Endothelial cell of umbilical vein (primary cell): Measurements from ENCODE around the gene LIPA. TPM values are rescaled to one million over a fixed set of nuclear protein-coding genes. Genes with fewer than 3 reads are reported as not detected.

ENCODE experiments used
- BruUV-seq: library from RNA; stranded (reverse); fragments of 400-500 nt; replicated peaks from 2 replicates; lab custom pipeline; 2021; lab: Mats Ljungman, UMichigan
- CTCF ChIA-PET: fragments of 300-600, 350-600 bp; sonication (Branson Sonifier 250); formaldehyde crosslinking; loops from one replicate; lab custom pipeline; 2021; ENCODE audit warnings: antibody characterized with exemption, inconsistent platforms; lab: Charles Lee
- POLR2A ChIA-PET: fragments of 300-600, 350-600 bp; sonication (Branson Sonifier 250); formaldehyde crosslinking; loops from one replicate; lab custom pipeline; 2021; ENCODE audit warnings: antibody characterized with exemption, inconsistent platforms; lab: Charles Lee
- DNase-seq: peaks from one replicate; pipeline ENCODE4 v3.0.0-alpha.2; 2011; ENCODE audit warnings: low read depth, low spot score
- FAIRE-seq: peaks from 2 replicates; lab custom pipeline; 2011; peaks lifted over from hg19 to GRCh38; lab: Jason Lieb, UNC
- H2AFZ ChIP-seq: 2 replicates; pipeline ENCODE4 v1.6.0; 2012; ENCODE audit warnings: low read depth, low read length, control low read depth, inconsistent platforms
- H3K27ac ChIP-seq: 2 replicates; pipeline ENCODE4 v1.5.1; 2011; ENCODE audit warnings: low read depth, mild to moderate bottlenecking, control low read depth, low read length, moderate library complexity; ENCODE audit not compliant: insufficient read depth
- H3K27me3 ChIP-seq, 2 experiments: 2 replicates each; pipeline versions ENCODE4 v1.6.0 to v1.6.1; 2011; ENCODE audit warnings: low read length in 2 of 2, mixed read lengths in 1 of 2; ENCODE audit not compliant: control insufficient read depth in 2 of 2, insufficient read depth in 2 of 2
- H3K36me3 ChIP-seq, 2 experiments: 2 replicates in 1 of 2; 3 replicates in 1 of 2; pipeline ENCODE4 v1.5.1; 2011; ENCODE audit warnings: low read length in 2 of 2, mild to moderate bottlenecking in 1 of 2, moderate library complexity in 1 of 2; ENCODE audit not compliant: control insufficient read depth in 2 of 2, insufficient read depth in 2 of 2; ENCODE audit errors: extremely low read depth in 1 of 2
- H3K4me1 ChIP-seq: 3 replicates; pipeline ENCODE4 v1.5.1; 2011; ENCODE audit warnings: mild to moderate bottlenecking, low read length; ENCODE audit not compliant: control insufficient read depth, insufficient read depth; ENCODE audit errors: extremely low read depth
- H3K4me2 ChIP-seq: 2 replicates; pipeline ENCODE4 v1.6.1; 2011; ENCODE audit warnings: low read length, control low read depth, mixed read lengths; ENCODE audit not compliant: insufficient read depth
- H3K4me3 ChIP-seq, 3 experiments: fragments of 200-600 bp in 1 of 3; sonication (generic), shearing (Covaris generic) in 1 of 3; replicated peaks in 1 of 3; 2 replicates each; pipeline ENCODE4 v1.5.1; 2011 to 2016; ENCODE audit warnings: control low read depth in 3 of 3, low read length in 3 of 3, mild to moderate bottlenecking in 2 of 3, inconsistent platforms in 1 of 3, low read depth in 1 of 3, moderate library complexity in 1 of 3; ENCODE audit not compliant: insufficient read depth in 1 of 3
- H3K79me2 ChIP-seq: 2 replicates; pipeline ENCODE4 v1.6.0; 2012; ENCODE audit warnings: low read length, inconsistent platforms; ENCODE audit not compliant: control insufficient read depth, insufficient read depth
- H3K9ac ChIP-seq: replicated peaks from 2 replicates; pipeline ENCODE3; 2011; ENCODE audit warnings: low read length, control low read depth; ENCODE audit not compliant: insufficient read depth; ENCODE audit errors: extremely low read depth
- H3K9me1 ChIP-seq: replicated peaks from 3 replicates; pipeline ENCODE4 v1.6.0; 2011; ENCODE audit warnings: mild to moderate bottlenecking, low read length; ENCODE audit not compliant: control insufficient read depth, insufficient read depth; ENCODE audit errors: extremely low read depth
- H3K9me3 ChIP-seq: replicated peaks from 2 replicates; pipeline ENCODE4 v1.5.1; 2012; ENCODE audit warnings: low read length, inconsistent platforms; ENCODE audit not compliant: control insufficient read depth, insufficient read depth
- H4K20me1 ChIP-seq: replicated peaks from 2 replicates; pipeline ENCODE3; 2011; ENCODE audit warnings: mild to moderate bottlenecking, low read length; ENCODE audit not compliant: control insufficient read depth, insufficient read depth; ENCODE audit errors: extremely low read depth
- EZH2 ChIP-seq: IDR thresholded peaks from 2 replicates; pipeline ENCODE4 v1.6.1; 2012; ENCODE audit warnings: borderline replicate concordance, low read depth, mild to moderate bottlenecking, moderate library complexity, low read length, inconsistent platforms; ENCODE audit not compliant: severe bottlenecking
- FOS ChIP-seq: IDR thresholded peaks from 2 replicates; pipeline ENCODE4 v1.6.1; 2011; ENCODE audit warnings: mild to moderate bottlenecking, low read length, moderate library complexity, borderline replicate concordance; ENCODE audit not compliant: insufficient read depth
- GATA2 ChIP-seq: IDR thresholded peaks from 2 replicates; pipeline ENCODE4 v1.7.0; 2011; ENCODE audit warnings: low read depth, mild to moderate bottlenecking, moderate library complexity, mixed read lengths, low read length; ENCODE audit not compliant: insufficient read length, insufficient read depth
- JUN ChIP-seq: IDR thresholded peaks from 2 replicates; pipeline ENCODE4 v1.6.1; 2011; ENCODE audit warnings: borderline replicate concordance, low read depth; ENCODE audit not compliant: insufficient read length, insufficient read depth
- MYC ChIP-seq: IDR thresholded peaks from one replicate; pipeline ENCODE4 v1.6.1; 2011; ENCODE audit warnings: mild to moderate bottlenecking, low read depth, low read length
- POLR2A ChIP-seq: IDR thresholded peaks from 2 replicates; pipeline ENCODE4 v1.6.1; 2012; ENCODE audit warnings: low read depth, mild to moderate bottlenecking, control low read depth, low read length
- POLR2AphosphoS5 ChIP-seq: IDR thresholded peaks from 2 replicates; pipeline ENCODE4 v1.6.1; 2012; ENCODE audit warnings: low read depth, mild to moderate bottlenecking, control low read depth, low read length, moderate library complexity; ENCODE audit not compliant: insufficient read depth
- dilution Hi-C: fragments of 300-500 bp; cut with MboI; formaldehyde crosslinking; loops from one replicate; pipeline ENCODE4 v1.15.0; 2019; ENCODE audit warnings: low sequenced_read_pairs; ENCODE audit not compliant: extremely low pct_ligation_motif_present
- intact Hi-C: fragments of 100-400 bp; cut with micrococcal nuclease; formaldehyde crosslinking; loops from one replicate; pipeline ENCODE4 v1.10.0; 2022
- polyA plus RNA-seq, 4 experiments: library from polyadenylated mRNA; depleted of rRNA in 3 of 4; stranded (reverse) in 3 of 4; unstranded in 1 of 4; fragments of >200 nt; gene quantifications; 2 replicates each; pipeline versions ENCODE4 v1.2.1 to v1.2.3, GENCODE V29; 2011 to 2012; ENCODE audit warnings: missing spikeins in 1 of 4
- total RNA-seq: library from RNA; stranded (reverse); gene quantifications from 2 replicates; pipeline ENCODE4 v1.2.3, GENCODE V29; 2021
- TF ChIP-seq, protein P1 (sequence below): IDR thresholded peaks from 2 replicates; pipeline ENCODE4 v1.6.1; 2011; ENCODE audit not compliant: insufficient read depth, insufficient read length
- TF ChIP-seq, protein P2 (sequence below), 2 donors: IDR thresholded peaks; 1 replicate in 1 of 2; 2 replicates in 1 of 2; pipeline ENCODE4 v1.5.1; 2011; ENCODE audit warnings: low read length in 2 of 2, mild to moderate bottlenecking in 2 of 2, moderate library complexity in 2 of 2, control low read depth in 1 of 2, inconsistent platforms in 1 of 2, low read depth in 1 of 2; ENCODE audit not compliant: insufficient read depth in 1 of 2; ENCODE audit errors: extremely low read depth in 1 of 2

The LIPA gene
- total and polyA plus RNA-seq, 2 donors (not counting 3 experiments of a cell fraction or from before 2014, with no cell fraction given), result 24.0 to 41.1 TPM

DNA sequence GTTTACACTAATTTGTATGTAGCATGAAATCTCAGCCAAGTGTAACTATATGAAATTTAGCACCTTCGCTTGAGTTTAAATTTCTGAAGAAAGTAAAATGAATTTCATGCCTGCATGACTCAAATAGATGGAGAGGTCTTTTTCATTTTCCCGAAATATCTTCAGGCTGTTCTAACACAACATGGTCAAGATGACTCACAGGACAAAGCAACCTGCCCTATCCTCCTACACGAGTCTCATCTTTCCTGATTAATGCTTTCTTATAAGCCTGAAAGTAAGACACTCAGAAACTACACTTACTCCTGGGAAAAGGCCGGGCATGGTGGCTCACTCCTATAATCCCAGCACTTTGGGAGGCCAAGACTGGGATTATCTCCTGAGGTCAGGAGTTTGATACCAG lies 85.7 kb downstream of the LIPA start:
- Histone ChIP-seq H3K4me2 (no peak overlapping the region), H2AFZ (no peak overlapping the region), H3K27ac (no peak overlapping the region), H3K79me2 (no peaks in the 10 kb centered on the region), H3K4me1 (no peaks in the 10 kb centered on the region), H3K9ac (no peak overlapping the region), H3K9me3 (no peaks in the 10 kb centered on the region), H3K4me3 (no peak overlapping the region), H3K36me3 (no peaks in the 10 kb centered on the region), H3K27me3 (no peaks in the 10 kb centered on the region), H4K20me1 (no peaks in the 10 kb centered on the region), H3K9me1 (no peaks in the 10 kb centered on the region)
- ChIA-PET POLR2A (no interaction called here), CTCF (no interaction called here)
- BruUV-seq, result no TSS peak
- DNase-seq (no peak), FAIRE-seq (no peak)
- TF ChIP-seq POLR2A (no peak), POLR2AphosphoS5 (no peak), MYC (no peak), JUN (no peak), EZH2 (no peak), FOS (no peak), GATA2 (no peak)
- TF ChIP-seq, protein P1, sequence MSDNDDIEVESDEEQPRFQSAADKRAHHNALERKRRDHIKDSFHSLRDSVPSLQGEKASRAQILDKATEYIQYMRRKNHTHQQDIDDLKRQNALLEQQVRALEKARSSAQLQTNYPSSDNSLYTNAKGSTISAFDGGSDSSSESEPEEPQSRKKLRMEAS, result no peak
- TF ChIP-seq, protein P2, sequence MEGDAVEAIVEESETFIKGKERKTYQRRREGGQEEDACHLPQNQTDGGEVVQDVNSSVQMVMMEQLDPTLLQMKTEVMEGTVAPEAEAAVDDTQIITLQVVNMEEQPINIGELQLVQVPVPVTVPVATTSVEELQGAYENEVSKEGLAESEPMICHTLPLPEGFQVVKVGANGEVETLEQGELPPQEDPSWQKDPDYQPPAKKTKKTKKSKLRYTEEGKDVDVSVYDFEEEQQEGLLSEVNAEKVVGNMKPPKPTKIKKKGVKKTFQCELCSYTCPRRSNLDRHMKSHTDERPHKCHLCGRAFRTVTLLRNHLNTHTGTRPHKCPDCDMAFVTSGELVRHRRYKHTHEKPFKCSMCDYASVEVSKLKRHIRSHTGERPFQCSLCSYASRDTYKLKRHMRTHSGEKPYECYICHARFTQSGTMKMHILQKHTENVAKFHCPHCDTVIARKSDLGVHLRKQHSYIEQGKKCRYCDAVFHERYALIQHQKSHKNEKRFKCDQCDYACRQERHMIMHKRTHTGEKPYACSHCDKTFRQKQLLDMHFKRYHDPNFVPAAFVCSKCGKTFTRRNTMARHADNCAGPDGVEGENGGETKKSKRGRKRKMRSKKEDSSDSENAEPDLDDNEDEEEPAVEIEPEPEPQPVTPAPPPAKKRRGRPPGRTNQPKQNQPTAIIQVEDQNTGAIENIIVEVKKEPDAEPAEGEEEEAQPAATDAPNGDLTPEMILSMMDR (IDR thresholded peaks at IDR 0.05; ENCODE audit: extremely low read depth in 1 of 2, insufficient read depth in 1 of 2, low read depth in 1 of 2, low read length in 2 of 2), result no peak
- intact Hi-C loops, result no loop called here
- dilution Hi-C loops, result no loop called here
